MM.1S (cell line): ENCODE data around the gene LEMD2.

Experiments
- CTCF ChIP-seq: fragments of 300-600 bp; sonication (generic); IDR thresholded peaks from 2 replicates; pipeline ENCODE4 v1.5.1; 2016; ENCODE audit warnings: antibody characterized with exemption, low read length, mixed read lengths
- EZH2 ChIP-seq: fragments of 300-600 bp; sonication (generic); optimal IDR thresholded peaks from 2 replicates; pipeline ENCODE3; 2017; ENCODE audit warnings: low read depth, mild to moderate bottlenecking, antibody characterized with exemption, low read length, mixed read lengths
- EZH2phosphoT487 ChIP-seq: fragments of 300-600 bp; sonication (generic); IDR thresholded peaks from 2 replicates; pipeline ENCODE4 v1.6.1; 2018; ENCODE audit warnings: antibody characterized with exemption, low read length

- TF ChIP-seq CTCF (no peak), EZH2 (no peak), EZH2phosphoT487 (no peak)
These were observed 25.4 kb downstream of the LEMD2 start for GRCh38 chr6:33763483-33763882.
